PFSK-1 (cell line): ENCODE results near the gene SLX9.

Source experiments
- FOXP2 ChIP-seq: optimal IDR thresholded peaks from 2 replicates; pipeline ENCODE3; 2011; ENCODE audit warnings: borderline replicate concordance, control low read depth, inconsistent platforms; ENCODE audit not compliant: insufficient read depth; ENCODE audit errors: extremely low read length, extremely low read depth
- POLR2AphosphoS5 ChIP-seq: IDR thresholded peaks from 2 replicates; pipeline ENCODE4 v1.6.1; 2012; ENCODE audit warnings: low read depth, mild to moderate bottlenecking, control low read depth, low read length, moderate library complexity
- SIN3A ChIP-seq: IDR thresholded peaks from 2 replicates; pipeline ENCODE4 v1.6.1; 2012; ENCODE audit warnings: mild to moderate bottlenecking, low read length, moderate library complexity, borderline replicate concordance; ENCODE audit not compliant: insufficient read depth
- TAF1 ChIP-seq: IDR thresholded peaks from 2 replicates; pipeline ENCODE4 v1.6.1; 2012; ENCODE audit warnings: low read length, control low read depth, borderline replicate concordance; ENCODE audit not compliant: insufficient read depth
- TF ChIP-seq, protein P1 (sequence below), 2 experiments: IDR thresholded peaks; 2 replicates each; pipeline versions ENCODE4 v1.6.1 to v1.8.0; 2011 to 2012; ENCODE audit warnings: low read depth in 2 of 2, low read length in 2 of 2, control low read depth in 1 of 2, inconsistent platforms in 1 of 2, mild to moderate bottlenecking in 1 of 2, moderate library complexity in 1 of 2; ENCODE audit not compliant: insufficient read depth in 1 of 2

DNA sequence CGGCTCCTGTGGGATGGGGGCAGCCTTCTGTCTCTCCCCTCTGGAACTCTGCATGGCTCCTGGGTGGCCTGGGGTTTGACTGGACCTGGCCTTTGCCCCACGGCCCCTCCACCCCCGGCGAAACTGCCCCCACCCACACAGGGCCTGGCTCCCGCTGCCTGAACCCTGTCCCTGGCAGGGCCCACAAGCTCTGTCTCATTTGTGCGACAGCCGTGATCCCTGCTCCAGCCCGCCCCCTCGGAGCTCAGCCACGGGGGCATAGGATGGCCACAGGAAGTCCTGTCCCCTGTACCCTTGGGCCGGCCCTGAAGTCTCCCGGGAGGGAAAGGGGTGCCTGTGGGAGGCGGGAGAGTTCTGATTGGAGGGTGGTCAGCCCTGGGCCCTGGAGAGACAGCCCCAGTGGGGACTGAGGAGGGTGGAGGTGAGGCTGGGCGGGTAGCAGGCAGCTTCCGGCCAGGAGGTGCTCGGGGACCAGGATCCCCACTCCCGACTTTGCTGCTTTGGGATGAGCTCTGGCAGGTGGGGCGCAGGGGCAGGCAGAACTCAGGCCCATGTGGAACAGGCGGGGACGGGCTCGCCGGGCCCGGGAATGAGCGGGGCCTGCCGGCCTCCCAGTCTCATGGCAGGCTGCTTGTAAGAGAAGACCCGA is 45.1 kb downstream of the SLX9 start:
- TF ChIP-seq POLR2AphosphoS5, result no peak
- TF ChIP-seq FOXP2, result no peak
- no peak for TF ChIP-seq TAF1
- TF ChIP-seq, protein P1, sequence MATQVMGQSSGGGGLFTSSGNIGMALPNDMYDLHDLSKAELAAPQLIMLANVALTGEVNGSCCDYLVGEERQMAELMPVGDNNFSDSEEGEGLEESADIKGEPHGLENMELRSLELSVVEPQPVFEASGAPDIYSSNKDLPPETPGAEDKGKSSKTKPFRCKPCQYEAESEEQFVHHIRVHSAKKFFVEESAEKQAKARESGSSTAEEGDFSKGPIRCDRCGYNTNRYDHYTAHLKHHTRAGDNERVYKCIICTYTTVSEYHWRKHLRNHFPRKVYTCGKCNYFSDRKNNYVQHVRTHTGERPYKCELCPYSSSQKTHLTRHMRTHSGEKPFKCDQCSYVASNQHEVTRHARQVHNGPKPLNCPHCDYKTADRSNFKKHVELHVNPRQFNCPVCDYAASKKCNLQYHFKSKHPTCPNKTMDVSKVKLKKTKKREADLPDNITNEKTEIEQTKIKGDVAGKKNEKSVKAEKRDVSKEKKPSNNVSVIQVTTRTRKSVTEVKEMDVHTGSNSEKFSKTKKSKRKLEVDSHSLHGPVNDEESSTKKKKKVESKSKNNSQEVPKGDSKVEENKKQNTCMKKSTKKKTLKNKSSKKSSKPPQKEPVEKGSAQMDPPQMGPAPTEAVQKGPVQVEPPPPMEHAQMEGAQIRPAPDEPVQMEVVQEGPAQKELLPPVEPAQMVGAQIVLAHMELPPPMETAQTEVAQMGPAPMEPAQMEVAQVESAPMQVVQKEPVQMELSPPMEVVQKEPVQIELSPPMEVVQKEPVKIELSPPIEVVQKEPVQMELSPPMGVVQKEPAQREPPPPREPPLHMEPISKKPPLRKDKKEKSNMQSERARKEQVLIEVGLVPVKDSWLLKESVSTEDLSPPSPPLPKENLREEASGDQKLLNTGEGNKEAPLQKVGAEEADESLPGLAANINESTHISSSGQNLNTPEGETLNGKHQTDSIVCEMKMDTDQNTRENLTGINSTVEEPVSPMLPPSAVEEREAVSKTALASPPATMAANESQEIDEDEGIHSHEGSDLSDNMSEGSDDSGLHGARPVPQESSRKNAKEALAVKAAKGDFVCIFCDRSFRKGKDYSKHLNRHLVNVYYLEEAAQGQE (IDR thresholded peaks at IDR 0.05; ENCODE audit: insufficient read depth in 1 of 2, low read depth in 2 of 2, low read length in 2 of 2), result no peak
- no peak for TF ChIP-seq SIN3A
